GM21381 (cell line): ENCODE measurements around the gene CBFA2T3.

ENCODE experiments used
- ATAC-seq: cut with Tn5 transposase; IDR thresholded peaks from one replicate; pipeline ENCODE4 v1.9.1; 2021; ENCODE audit warnings: mild to moderate bottlenecking, moderate library complexity; ENCODE audit not compliant: unreplicated experiment

Gene CBFA2T3

GRCh38 chr16:88911946-88912310, 65.1 kb downstream of the CBFA2T3 start:
- no peak for ATAC-seq

- no peak for ATAC-seq
Observed at GRCh38 chr16:88911136-88911945, 65.7 kb downstream of the CBFA2T3 start.

- ATAC-seq = no peak
Observed at GRCh38 chr16:88910284-88911135, 66.5 kb downstream of the CBFA2T3 start.

- no peak for ATAC-seq
Observed at GRCh38 chr16:88909431-88910210, 67.4 kb downstream of the CBFA2T3 start.

- ATAC-seq = no peak
Observed at GRCh38 chr16:88908307-88908706, 68.7 kb downstream of the CBFA2T3 start.

- ATAC-seq = no peak
Observed at GRCh38 chr16:88907768-88908167, 69.2 kb downstream of the CBFA2T3 start.

GRCh38 chr16:88906535-88907105, 70.4 kb downstream of the CBFA2T3 start:
- ATAC-seq = no peak

GRCh38 chr16:88906020-88906419, 71.0 kb downstream of the CBFA2T3 start:
- ATAC-seq = no peak

GRCh38 chr16:88905563-88905962, 71.4 kb downstream of the CBFA2T3 start:
- ATAC-seq = no peak

- no peak for ATAC-seq
Observed at GRCh38 chr16:88904676-88905365, 72.2 kb downstream of the CBFA2T3 start.

- ATAC-seq = no peak
Observed at GRCh38 chr16:88903267-88903666, 73.7 kb downstream of the CBFA2T3 start.

- no peak for ATAC-seq
Observed at GRCh38 chr16:88902744-88903143, 74.3 kb downstream of the CBFA2T3 start.

- ATAC-seq = no peak
Observed at GRCh38 chr16:88901718-88902337, 75.2 kb downstream of the CBFA2T3 start.

GRCh38 chr16:88900662-88901052, 76.3 kb downstream of the CBFA2T3 start:
- no peak for ATAC-seq

- no peak for ATAC-seq
Observed at GRCh38 chr16:88899901-88900661, 76.9 kb downstream of the CBFA2T3 start.

- no peak for ATAC-seq
Observed at GRCh38 chr16:88897696-88898425, 79.1 kb downstream of the CBFA2T3 start.

- no peak for ATAC-seq
Observed at GRCh38 chr16:88896238-88897070, 80.6 kb downstream of the CBFA2T3 start.

- ATAC-seq = no peak
Observed at GRCh38 chr16:88895335-88895734, 81.7 kb downstream of the CBFA2T3 start.
